ENCODE results near the gene CLDN34. TPM values are rescaled to one million over a fixed set of nuclear protein-coding genes. Genes with fewer than 3 reads are reported as not detected.

The CLDN34 gene
- total RNA-seq, 4 donors from 2014 or later, result 0.26 to 3.1 (median 1.7) TPM; not detected in 1

- 69 to 70% methylated on average over 5 of the region's 5 CpGs for WGBS, 2 donors
- no peak overlapping the region for H3K4me3 ChIP-seq
- no peaks in the 10 kb centered on the region for H3K27me3 ChIP-seq
- no peaks in the 10 kb centered on the region for H3K36me3 ChIP-seq
- no peaks in the 10 kb centered on the region for H3K4me1 ChIP-seq
- intact Hi-C loops (cut with DNase I), result no loop called here
- DNase-seq, result no peak
- TF ChIP-seq POLR2A (IDR thresholded peaks at IDR 0.05) (no peak), CTCF (IDR thresholded peaks at IDR 0.05) (no peak)
- H3K9me3 ChIP-seq, result no peaks in the 10 kb centered on the region
- no peak overlapping the region for H3K27ac ChIP-seq
Measured at GRCh38 chrX:9961750-9962149, 5.4 kb upstream of the CLDN34 start.

GRCh38 chrX:9977635-9978034, 10.5 kb downstream of the CLDN34 start:
- 58 to 100% methylated on average over 1 to 3 of the region's 3 CpGs for WGBS, 2 donors
- Histone ChIP-seq H3K27ac (no peak overlapping the region), H3K9me3 (peaks cover 0 to 6% (median 0%) of the 10 kb centered on the region in 3 donors), H3K4me1 (no peaks in the 10 kb centered on the region), H3K36me3 (no peaks in the 10 kb centered on the region), H3K4me3 (no peak overlapping the region), H3K27me3 (no peaks in the 10 kb centered on the region)
- intact Hi-C loops (cut with DNase I), result no loop called here
- no peak for DNase-seq
- TF ChIP-seq CTCF (IDR thresholded peaks at IDR 0.05) (no peak), POLR2A (IDR thresholded peaks at IDR 0.05) (no peak)

- DNase-seq, result no peak
Measured at GRCh38 chrX:9980401-9980800, 13.2 kb downstream of the CLDN34 start.

GRCh38 chrX:9980927-9981326, 13.8 kb downstream of the CLDN34 start:
- intact Hi-C loops (cut with DNase I), result no loop called here
- no peaks in the 10 kb centered on the region for H3K9me3 ChIP-seq
- no peak overlapping the region for H3K4me3 ChIP-seq
- no peaks in the 10 kb centered on the region for H3K36me3 ChIP-seq
- H3K27me3 ChIP-seq, result no peaks in the 10 kb centered on the region
- no peak for DNase-seq
- no peaks in the 10 kb centered on the region for H3K4me1 ChIP-seq
- no peak for TF ChIP-seq CTCF (IDR thresholded peaks at IDR 0.05)
- TF ChIP-seq POLR2A (IDR thresholded peaks at IDR 0.05), result no peak
- WGBS, 2 donors, result 59 to 81% methylated on average over 4 to 5 of the region's 5 CpGs
- H3K27ac ChIP-seq, result peak overlapping the region in 1 of 4 donors; percentile 33

More at GRCh38 chrX:9980401-9980800, 13.2 kb downstream of the CLDN34 start:
- Histone ChIP-seq H3K36me3 (no peaks in the 10 kb centered on the region), H3K4me3 (no peak overlapping the region), H3K27me3 (no peaks in the 10 kb centered on the region), H3K27ac (no peak overlapping the region), H3K4me1 (no peaks in the 10 kb centered on the region), H3K9me3 (no peaks in the 10 kb centered on the region)
- intact Hi-C loops (cut with DNase I), result no loop called here
- 77 to 79% methylated on average over 6 to 7 of the region's 7 CpGs for WGBS, 2 donors
- no peak for TF ChIP-seq POLR2A (IDR thresholded peaks at IDR 0.05)
- no peak for TF ChIP-seq CTCF (IDR thresholded peaks at IDR 0.05)

- no peaks in the 10 kb centered on the region for H3K4me1 ChIP-seq
- no peak for TF ChIP-seq POLR2A (IDR thresholded peaks at IDR 0.05)
- no peak for TF ChIP-seq CTCF (IDR thresholded peaks at IDR 0.05)
- WGBS, 2 donors, result 85 to 100% methylated on average over 1 to 8 of the region's 18 CpGs
- intact Hi-C loops (cut with DNase I), result no loop called here
- no peaks in the 10 kb centered on the region for H3K9me3 ChIP-seq
- no peaks in the 10 kb centered on the region for H3K27me3 ChIP-seq
- no peaks in the 10 kb centered on the region for H3K36me3 ChIP-seq
- no peak overlapping the region for H3K27ac ChIP-seq
- H3K4me3 ChIP-seq, result no peak overlapping the region
- DNase-seq, result no peak
Measured at GRCh38 chrX:9983441-9983840, 16.3 kb downstream of the CLDN34 start.

All from esophagus squamous epithelium (tissue), 5 donors.